Hepatocyte (in vitro differentiated cells): ENCODE data around the gene DCLK2. TPM values are rescaled to one million over a fixed set of nuclear protein-coding genes. Genes with fewer than 3 reads are reported as not detected.

Source experiments
- DNase-seq: peaks from one replicate; pipeline ENCODE4 v3.0.0-alpha.2; 2016; ENCODE audit warnings: low spot score
- H2AFZ ChIP-seq: fragments of 200-600 bp; sonication (generic); 2 replicates; pipeline ENCODE4 v1.6.0; 2016; ENCODE audit warnings: antibody characterized with exemption, mild to moderate bottlenecking
- H3K27ac ChIP-seq: fragments of 200-600 bp; sonication (generic); 2 replicates; pipeline ENCODE4 v1.5.1; 2016; ENCODE audit warnings: mild to moderate bottlenecking
- H3K27me3 ChIP-seq: fragments of 200-600 bp; sonication (generic); 2 replicates; pipeline ENCODE4 v1.6.1; 2016
- H3K36me3 ChIP-seq: fragments of 200-600 bp; sonication (generic); replicated peaks from 2 replicates; pipeline ENCODE4 v1.5.1; 2016; ENCODE audit warnings: low read depth; ENCODE audit not compliant: insufficient read depth
- H3K4me1 ChIP-seq: fragments of 200-600 bp; sonication (generic); 2 replicates; pipeline ENCODE4 v1.5.1; 2016; ENCODE audit warnings: mild to moderate bottlenecking, moderate library complexity; ENCODE audit not compliant: insufficient read depth
- H3K4me2 ChIP-seq: fragments of 200-600 bp; sonication (generic); 2 replicates; pipeline ENCODE4 v1.6.0; 2016
- H3K4me3 ChIP-seq: fragments of 200-600 bp; sonication (generic); 2 replicates; pipeline ENCODE4 v1.5.1; 2016; ENCODE audit warnings: mild to moderate bottlenecking
- H3K79me2 ChIP-seq: fragments of 200-600 bp; sonication (generic); 2 replicates; pipeline ENCODE4 v1.6.0; 2017; ENCODE audit warnings: mild to moderate bottlenecking
- H3K9me2 ChIP-seq: fragments of 200-600 bp; sonication (generic); replicated peaks from 2 replicates; pipeline ENCODE4 v1.6.0; 2017; ENCODE audit warnings: mild to moderate bottlenecking; ENCODE audit not compliant: insufficient read depth
- H3K9me3 ChIP-seq: fragments of 200-600 bp; sonication (generic); 2 replicates; pipeline ENCODE4 v1.5.1; 2016; ENCODE audit warnings: low read depth, mild to moderate bottlenecking
- H4K20me1 ChIP-seq: fragments of 200-600 bp; sonication (generic); 2 replicates; pipeline ENCODE4 v1.6.0; 2016; ENCODE audit warnings: mild to moderate bottlenecking; ENCODE audit not compliant: insufficient read depth, poor library complexity, severe bottlenecking
- CTCF ChIP-seq: fragments of 200-600 bp; sonication (generic); IDR thresholded peaks from 2 replicates; pipeline ENCODE4 v1.5.1; 2016; ENCODE audit warnings: antibody characterized with exemption, mild to moderate bottlenecking; ENCODE audit not compliant: poor library complexity
- EZH2 ChIP-seq: fragments of 200-600 bp; sonication (generic); IDR thresholded peaks from 2 replicates; pipeline ENCODE4 v1.6.1; 2016; ENCODE audit warnings: antibody characterized with exemption, mild to moderate bottlenecking, borderline replicate concordance
- EZH2phosphoT487 ChIP-seq: fragments of 200-600 bp; sonication (generic); IDR thresholded peaks from one replicate; pipeline ENCODE4 v1.6.1; 2018; ENCODE audit warnings: antibody characterized with exemption, mild to moderate bottlenecking, low read depth, moderate library complexity; ENCODE audit not compliant: unreplicated experiment, severe bottlenecking
- WGBS: methylation state at CpG from one replicate; pipeline ENCODE4 v1.1.6; 2016; ENCODE audit warnings: low lambda C conversion rate; ENCODE audit errors: missing lambda C conversion rate; 5-methylcytosine and 5-hydroxymethylcytosine counted together
- polyA plus RNA-seq: library from polyadenylated mRNA; unstranded; fragments of >200 nt; fragmentation: Nextera tagmentation; extraction: Ambion mirVana; gene quantifications from 2 replicates; pipeline ENCODE4 v1.2.1, GENCODE V29; 2016
- total RNA-seq: library from RNA; depleted of rRNA; stranded (reverse); fragments of >200 nt; gene quantifications from 2 replicates; pipeline ENCODE4 v1.2.3, GENCODE V29; 2014

The DCLK2 gene
- total and polyA plus RNA-seq, 2 experiments from 2014 or later, result 1.5 to 2.8 TPM

DNA sequence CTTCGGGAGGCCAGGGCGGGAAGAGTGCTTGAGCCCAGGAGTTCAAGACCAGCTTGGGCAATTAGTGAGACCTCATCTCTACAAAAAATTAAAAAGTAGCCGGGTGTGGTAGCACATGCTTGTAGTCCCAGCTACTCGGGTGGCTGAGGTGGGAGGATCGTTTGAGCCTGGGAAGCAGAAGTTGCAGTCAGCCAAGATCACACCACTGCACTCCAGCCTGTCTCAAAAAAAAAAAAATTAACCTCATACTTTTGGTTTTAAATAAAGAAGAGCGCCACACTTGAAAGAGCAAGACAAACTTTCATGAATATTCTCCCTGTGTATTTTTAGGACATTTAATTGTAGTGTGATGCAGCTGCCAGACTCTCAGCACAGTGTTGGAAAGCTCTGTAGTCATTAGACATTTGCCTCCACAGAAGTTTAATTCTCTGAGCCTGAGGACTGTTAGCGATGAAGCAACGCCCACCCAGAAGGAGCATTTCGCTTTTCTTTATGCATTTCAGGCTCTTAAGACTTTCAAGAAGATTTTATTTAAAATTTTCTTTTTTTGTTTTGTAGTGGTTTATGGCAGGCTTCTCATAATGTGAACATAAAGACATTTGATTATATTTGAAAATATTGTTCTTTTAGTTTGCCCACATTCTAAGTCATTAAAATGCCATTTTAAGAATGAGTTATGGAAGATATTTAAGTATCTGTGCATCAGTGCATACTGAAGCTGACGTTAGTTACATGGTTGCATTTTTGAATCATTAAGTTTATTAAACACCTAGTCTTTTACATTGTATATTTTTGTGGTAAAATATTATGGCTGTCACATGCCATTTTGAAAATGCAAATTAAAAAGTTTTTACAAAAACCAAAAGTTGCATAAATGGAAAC lies 45.8 kb downstream of the DCLK2 start:
- no peak overlapping the region for H3K27ac ChIP-seq
- peaks cover 7% of the 10 kb centered on the region for H3K9me3 ChIP-seq
- no peaks in the 10 kb centered on the region for H3K36me3 ChIP-seq
- no peak overlapping the region for H2AFZ ChIP-seq
- no peaks in the 10 kb centered on the region for H3K79me2 ChIP-seq
- no peak for DNase-seq
- 88% methylated on average over 10 of the region's 10 CpGs for WGBS
- no peaks in the 10 kb centered on the region for H3K27me3 ChIP-seq
- no peak overlapping the region for H3K4me2 ChIP-seq
- no peaks in the 10 kb centered on the region for H3K9me2 ChIP-seq
- no peaks in the 10 kb centered on the region for H4K20me1 ChIP-seq
- no peak overlapping the region for H3K4me3 ChIP-seq
- peaks cover 4% of the 10 kb centered on the region for H3K4me1 ChIP-seq
- TF ChIP-seq CTCF (no peak), EZH2 (no peak), EZH2phosphoT487 (no peak)

- no peaks in the 10 kb centered on the region for H3K79me2 ChIP-seq
- H3K4me1 ChIP-seq, result no peaks in the 10 kb centered on the region
- WGBS, result 69% methylated on average over 3 of the region's 3 CpGs
- no peak overlapping the region for H2AFZ ChIP-seq
- no peak overlapping the region for H3K27ac ChIP-seq
- TF ChIP-seq EZH2, result no peak
- TF ChIP-seq EZH2phosphoT487, result no peak
- no peak for TF ChIP-seq CTCF
- H4K20me1 ChIP-seq, result no peaks in the 10 kb centered on the region
- DNase-seq, result no peak
- no peak overlapping the region for H3K4me3 ChIP-seq
- no peaks in the 10 kb centered on the region for H3K36me3 ChIP-seq
- no peaks in the 10 kb centered on the region for H3K27me3 ChIP-seq
- no peak overlapping the region for H3K4me2 ChIP-seq
- H3K9me3 ChIP-seq, result peaks cover 7% of the 10 kb centered on the region
- H3K9me2 ChIP-seq, result no peaks in the 10 kb centered on the region
These were observed 48.1 kb downstream of the DCLK2 start for GRCh38 chr4:150126201-150126863.

DNA sequence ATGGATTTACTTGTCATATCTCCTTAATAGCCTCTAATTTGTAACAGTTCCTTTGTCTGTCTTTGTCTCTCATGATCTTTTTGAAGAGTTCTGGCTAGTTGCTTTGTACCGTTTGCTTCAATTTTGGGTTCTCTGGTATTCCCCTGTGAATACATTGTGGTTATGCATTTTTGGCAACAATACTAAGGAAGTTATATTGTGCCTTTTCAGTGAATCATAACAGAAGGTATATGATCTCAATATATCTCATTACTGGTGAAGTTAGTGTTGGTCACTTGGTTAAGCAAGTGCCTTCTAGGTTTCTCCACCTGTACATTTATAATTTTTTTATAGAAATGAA lies 48.6 kb downstream of the DCLK2 start:
- no peak overlapping the region for H3K27ac ChIP-seq
- H3K4me2 ChIP-seq, result no peak overlapping the region
- H3K79me2 ChIP-seq, result no peaks in the 10 kb centered on the region
- no peak for DNase-seq
- no peaks in the 10 kb centered on the region for H3K4me1 ChIP-seq
- peaks cover 3% of the 10 kb centered on the region for H3K9me3 ChIP-seq
- TF ChIP-seq EZH2 (no peak), EZH2phosphoT487 (no peak), CTCF (no peak)
- H3K36me3 ChIP-seq, result no peaks in the 10 kb centered on the region
- H4K20me1 ChIP-seq, result no peaks in the 10 kb centered on the region
- H3K27me3 ChIP-seq, result no peaks in the 10 kb centered on the region
- 52% methylated on average over 1 of the region's 1 CpG for WGBS
- H3K9me2 ChIP-seq, result no peaks in the 10 kb centered on the region
- no peak overlapping the region for H3K4me3 ChIP-seq
- no peak overlapping the region for H2AFZ ChIP-seq
